HG03378 (cell line): ENCODE measurements around the gene CHIC2.
"Not testable (repeated sequence)": the region's sequence is repeated elsewhere in the genome, so short reads cannot be mapped to it uniquely, and the experiment has no call there.

Experiments
- ATAC-seq: cut with Tn5 transposase; IDR thresholded peaks from one replicate; pipeline ENCODE4 v1.9.1; 2021; ENCODE audit warnings: mild to moderate bottlenecking, moderate library complexity; ENCODE audit not compliant: unreplicated experiment

CHIC2 gene

GRCh38 chr4:54061873-54062272 lies 2.5 kb downstream of the CHIC2 start:
- no peak for ATAC-seq

- ATAC-seq: no peak
These were observed 3.3 kb downstream of the CHIC2 start for GRCh38 chr4:54061067-54061466.

GRCh38 chr4:54060116-54060515 lies 4.3 kb downstream of the CHIC2 start:
- no peak for ATAC-seq

GRCh38 chr4:54058171-54058570 lies 6.2 kb downstream of the CHIC2 start:
- ATAC-seq: no peak

GRCh38 chr4:54056360-54056759 lies 8.0 kb downstream of the CHIC2 start:
- no peak for ATAC-seq

- no peak for ATAC-seq
These were observed 8.9 kb downstream of the CHIC2 start for GRCh38 chr4:54055494-54055893.

GRCh38 chr4:54054501-54054900 lies 9.9 kb downstream of the CHIC2 start:
- no peak for ATAC-seq

- not testable (repeated sequence) for ATAC-seq
These were observed 11.1 kb downstream of the CHIC2 start for GRCh38 chr4:54053322-54053721.

GRCh38 chr4:54050214-54050904 lies 14.0 kb downstream of the CHIC2 start:
- ATAC-seq: no peak

- not testable (repeated sequence) for ATAC-seq
These were observed 20.8 kb downstream of the CHIC2 start for GRCh38 chr4:54043630-54044029.

GRCh38 chr4:54041933-54042332 lies 22.5 kb downstream of the CHIC2 start:
- ATAC-seq: no peak

- ATAC-seq: no peak
These were observed 23.3 kb downstream of the CHIC2 start for GRCh38 chr4:54041100-54041499.

- ATAC-seq: no peak
These were observed 26.3 kb downstream of the CHIC2 start for GRCh38 chr4:54038056-54038455.

GRCh38 chr4:54036184-54036583 lies 28.2 kb downstream of the CHIC2 start:
- ATAC-seq: no peak

GRCh38 chr4:54032558-54033135 lies 31.8 kb downstream of the CHIC2 start:
- no peak for ATAC-seq

GRCh38 chr4:54027311-54027710 lies 37.1 kb downstream of the CHIC2 start:
- ATAC-seq: no peak

- no peak for ATAC-seq
These were observed 38.8 kb downstream of the CHIC2 start for GRCh38 chr4:54025582-54025981.

GRCh38 chr4:54023019-54023418 lies 41.4 kb downstream of the CHIC2 start:
- not testable (repeated sequence) for ATAC-seq

GRCh38 chr4:54017974-54018373 lies 46.4 kb downstream of the CHIC2 start:
- no peak for ATAC-seq

GRCh38 chr4:54017308-54017707 lies 47.1 kb downstream of the CHIC2 start:
- ATAC-seq: no peak

- ATAC-seq: no peak
These were observed 47.9 kb downstream of the CHIC2 start for GRCh38 chr4:54016504-54016903.

- ATAC-seq: no peak
These were observed 48.9 kb downstream of the CHIC2 start for GRCh38 chr4:54015423-54016030.
